ENCODE data around the gene RIMBP2.

DNA sequence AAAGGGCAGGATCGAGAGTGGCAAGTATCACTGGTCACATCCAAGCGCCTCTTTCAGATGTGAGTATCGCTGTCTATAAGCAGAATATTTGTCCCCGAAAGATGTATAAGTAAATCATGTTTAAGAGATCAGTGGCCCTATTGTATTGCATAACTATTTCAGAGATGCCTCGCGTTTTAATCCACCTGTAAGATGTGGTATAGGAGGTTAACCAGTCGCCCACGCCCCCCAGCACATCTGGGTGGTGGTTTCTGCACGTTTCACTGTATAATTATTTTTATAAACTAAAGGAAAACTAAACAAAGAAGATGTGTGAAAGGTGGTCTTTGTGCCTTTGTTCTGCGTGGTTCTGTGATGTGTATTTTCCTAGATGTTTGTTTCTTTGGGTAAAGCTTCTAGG, 28.9 kb downstream of the RIMBP2 start:
- no peak for TF ChIP-seq EZH2 (optimal IDR thresholded peaks at IDR 0.05; ENCODE audit: low read depth, low read length)
- TF ChIP-seq, protein P1, sequence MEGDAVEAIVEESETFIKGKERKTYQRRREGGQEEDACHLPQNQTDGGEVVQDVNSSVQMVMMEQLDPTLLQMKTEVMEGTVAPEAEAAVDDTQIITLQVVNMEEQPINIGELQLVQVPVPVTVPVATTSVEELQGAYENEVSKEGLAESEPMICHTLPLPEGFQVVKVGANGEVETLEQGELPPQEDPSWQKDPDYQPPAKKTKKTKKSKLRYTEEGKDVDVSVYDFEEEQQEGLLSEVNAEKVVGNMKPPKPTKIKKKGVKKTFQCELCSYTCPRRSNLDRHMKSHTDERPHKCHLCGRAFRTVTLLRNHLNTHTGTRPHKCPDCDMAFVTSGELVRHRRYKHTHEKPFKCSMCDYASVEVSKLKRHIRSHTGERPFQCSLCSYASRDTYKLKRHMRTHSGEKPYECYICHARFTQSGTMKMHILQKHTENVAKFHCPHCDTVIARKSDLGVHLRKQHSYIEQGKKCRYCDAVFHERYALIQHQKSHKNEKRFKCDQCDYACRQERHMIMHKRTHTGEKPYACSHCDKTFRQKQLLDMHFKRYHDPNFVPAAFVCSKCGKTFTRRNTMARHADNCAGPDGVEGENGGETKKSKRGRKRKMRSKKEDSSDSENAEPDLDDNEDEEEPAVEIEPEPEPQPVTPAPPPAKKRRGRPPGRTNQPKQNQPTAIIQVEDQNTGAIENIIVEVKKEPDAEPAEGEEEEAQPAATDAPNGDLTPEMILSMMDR (IDR thresholded peaks at IDR 0.05; ENCODE audit: low read length), result no peak
